Stimulated activated CD4-positive, alpha-beta T cell treated with anti-CD3 and anti-CD28 coated beads, Interleukin-15, amount 100 ng/mL, for 1 hour (primary cell): ENCODE data around the gene TCHP.
"Not testable (repeated sequence)": the region's sequence is repeated elsewhere in the genome, so short reads cannot be mapped to it uniquely, and the experiment has no call there.

ENCODE experiments used
- DNase-seq, 2 donors: peaks; one replicate each; pipeline ENCODE4 v3.0.0-alpha.2; 2020; ENCODE audit warnings: low read depth in 1 of 2, low spot score in 1 of 2

Gene TCHP, protein sequence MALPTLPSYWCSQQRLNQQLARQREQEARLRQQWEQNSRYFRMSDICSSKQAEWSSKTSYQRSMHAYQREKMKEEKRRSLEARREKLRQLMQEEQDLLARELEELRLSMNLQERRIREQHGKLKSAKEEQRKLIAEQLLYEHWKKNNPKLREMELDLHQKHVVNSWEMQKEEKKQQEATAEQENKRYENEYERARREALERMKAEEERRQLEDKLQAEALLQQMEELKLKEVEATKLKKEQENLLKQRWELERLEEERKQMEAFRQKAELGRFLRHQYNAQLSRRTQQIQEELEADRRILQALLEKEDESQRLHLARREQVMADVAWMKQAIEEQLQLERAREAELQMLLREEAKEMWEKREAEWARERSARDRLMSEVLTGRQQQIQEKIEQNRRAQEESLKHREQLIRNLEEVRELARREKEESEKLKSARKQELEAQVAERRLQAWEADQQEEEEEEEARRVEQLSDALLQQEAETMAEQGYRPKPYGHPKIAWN

GRCh38 chr12:109899783-109900751 is at the start of gene TCHP:
TCHP (plus strand) TSS chr12:109900274; CDS start chr12:109903027, 2,753 bp downstream.
- peak; percentile 40 to 58 for DNase-seq

GRCh38 chr12:109850518-109850917 is 49.6 kb upstream of the TCHP start:
- DNase-seq, result not testable (repeated sequence)

GRCh38 chr12:109855377-109855776 is 44.7 kb upstream of the TCHP start:
- DNase-seq, result no peak

DNA sequence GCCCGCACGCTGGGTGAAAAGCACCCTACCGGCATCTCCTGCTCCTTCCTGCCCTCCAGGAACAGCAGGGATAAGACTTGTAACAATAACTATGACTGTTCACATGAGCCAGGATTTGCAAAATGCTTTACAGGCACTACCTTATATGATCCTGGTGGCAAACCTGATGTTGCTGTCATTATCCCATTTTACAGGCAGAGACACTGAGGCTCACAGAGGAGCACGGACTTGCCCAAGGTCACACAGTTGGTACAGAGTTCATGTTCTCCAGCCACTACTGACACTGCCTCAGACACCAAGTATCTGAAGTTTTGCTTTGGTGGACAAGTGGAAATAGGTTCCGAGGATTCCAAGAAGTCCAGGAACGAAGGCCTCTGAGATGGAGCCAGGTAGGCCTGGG is 42.4 kb upstream of the TCHP start:
- DNase-seq, result no peak

DNA sequence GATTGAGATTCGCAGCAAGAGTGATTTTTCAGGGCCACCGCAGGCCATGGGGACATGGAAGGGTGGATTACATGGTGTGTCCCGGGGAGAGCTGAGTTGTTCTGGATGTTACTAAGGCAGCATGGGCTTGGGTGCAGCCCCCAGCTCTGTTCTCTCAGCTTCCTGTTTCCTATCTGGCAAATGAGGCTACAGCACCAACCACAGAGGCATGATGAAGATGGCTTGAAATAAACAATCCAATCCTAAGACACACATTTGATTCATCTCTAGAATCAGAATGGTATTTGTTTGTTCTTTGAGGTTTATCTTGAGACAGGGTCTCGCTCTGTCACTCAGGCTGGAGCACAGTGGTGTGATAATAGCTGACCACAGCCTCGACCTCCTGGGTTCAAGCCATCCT is 41.3 kb upstream of the TCHP start:
- no peak for DNase-seq

DNA sequence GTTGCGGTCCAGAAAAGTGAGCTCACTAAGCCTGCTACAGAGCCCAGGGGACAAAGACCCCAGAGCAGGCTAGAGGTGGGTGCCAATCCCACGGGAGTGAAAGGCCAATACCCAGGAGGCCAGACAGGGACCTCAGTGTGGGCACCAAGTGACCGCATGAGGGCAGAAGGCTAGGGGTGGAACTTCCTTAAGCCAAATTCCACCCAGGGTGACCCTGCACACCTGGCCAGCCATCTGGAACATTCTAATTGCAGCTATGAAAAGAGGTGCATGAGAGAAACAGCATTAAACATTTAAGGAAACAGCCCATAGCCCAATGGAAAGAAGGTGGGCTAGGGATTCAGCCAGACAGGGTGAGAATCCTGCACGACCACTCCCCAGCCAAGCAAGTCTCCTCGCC is 39.1 kb upstream of the TCHP start:
- no peak for DNase-seq

- DNase-seq, result no peak
Measured at GRCh38 chr12:109861689-109862314, 38.3 kb upstream of the TCHP start.

DNA sequence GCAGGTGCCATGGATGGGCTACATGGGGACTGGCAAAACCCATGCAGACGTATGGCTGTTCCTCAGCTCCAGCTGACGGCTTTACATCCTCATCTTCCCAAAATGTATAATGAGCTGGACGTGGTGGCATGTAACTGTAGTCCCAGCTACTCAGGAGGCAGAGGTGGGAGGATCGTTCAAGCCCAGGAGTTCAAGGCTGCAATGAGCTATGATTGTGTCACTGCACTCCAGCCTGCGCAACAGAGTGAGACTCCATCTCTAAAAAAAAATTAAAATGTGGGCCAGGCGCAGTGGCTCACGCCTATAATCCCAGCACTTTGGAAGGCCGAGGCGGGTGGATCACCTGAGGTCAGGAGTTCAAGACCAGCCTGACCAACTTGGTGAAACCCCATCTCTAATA is 37.6 kb upstream of the TCHP start:
- not testable (repeated sequence) for DNase-seq

- no peak for DNase-seq
Measured at GRCh38 chr12:109863847-109864712, 36.0 kb upstream of the TCHP start.

DNA sequence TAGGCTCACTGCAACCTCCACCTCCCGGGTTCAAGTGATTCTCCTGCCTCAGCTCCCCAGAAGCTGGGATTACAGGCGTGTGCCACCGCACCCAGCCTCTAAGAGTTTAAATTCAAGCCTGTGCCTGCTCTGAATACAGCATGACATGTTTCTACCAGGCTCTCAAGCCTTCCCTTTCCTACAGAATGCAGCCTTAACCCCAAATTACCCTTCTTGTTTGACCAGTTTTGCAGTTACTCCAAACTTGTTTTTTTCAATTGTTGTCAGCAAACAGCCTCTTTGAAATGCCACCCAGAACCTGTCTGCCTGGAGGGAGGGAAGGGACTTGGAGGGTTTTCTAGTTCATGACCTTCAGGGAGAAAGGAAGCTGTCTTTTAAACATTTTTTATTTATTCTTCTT is 35.2 kb upstream of the TCHP start:
- no peak for DNase-seq

- no peak for DNase-seq
Measured at GRCh38 chr12:109868182-109869051, 31.7 kb upstream of the TCHP start.

GRCh38 chr12:109870648-109871047 is 29.4 kb upstream of the TCHP start:
- no peak for DNase-seq

GRCh38 chr12:109871668-109872314 is 28.3 kb upstream of the TCHP start:
- no peak for DNase-seq

DNA sequence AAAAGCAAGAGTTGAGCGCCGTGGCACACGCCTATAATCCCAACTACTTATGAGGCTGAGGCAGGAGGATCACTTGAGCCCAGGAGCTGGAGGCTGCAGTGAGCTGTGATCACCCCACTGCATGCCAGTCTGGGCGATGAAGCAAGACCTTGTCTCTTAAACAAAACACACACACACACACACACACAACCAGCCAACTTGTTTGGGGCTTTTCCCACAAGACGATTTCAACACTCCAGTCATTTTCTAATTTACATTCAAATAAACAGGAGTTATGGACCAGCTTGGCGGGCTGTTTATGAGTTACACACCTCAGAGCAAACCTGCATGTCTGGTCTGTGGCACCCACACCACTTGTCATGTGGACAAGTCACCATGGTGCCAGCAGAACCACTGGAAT is 26.4 kb upstream of the TCHP start:
- no peak for DNase-seq

GRCh38 chr12:109875572-109876131 is 24.4 kb upstream of the TCHP start:
- DNase-seq, result no peak

GRCh38 chr12:109876406-109876805 is 23.7 kb upstream of the TCHP start:
- no peak for DNase-seq

DNA sequence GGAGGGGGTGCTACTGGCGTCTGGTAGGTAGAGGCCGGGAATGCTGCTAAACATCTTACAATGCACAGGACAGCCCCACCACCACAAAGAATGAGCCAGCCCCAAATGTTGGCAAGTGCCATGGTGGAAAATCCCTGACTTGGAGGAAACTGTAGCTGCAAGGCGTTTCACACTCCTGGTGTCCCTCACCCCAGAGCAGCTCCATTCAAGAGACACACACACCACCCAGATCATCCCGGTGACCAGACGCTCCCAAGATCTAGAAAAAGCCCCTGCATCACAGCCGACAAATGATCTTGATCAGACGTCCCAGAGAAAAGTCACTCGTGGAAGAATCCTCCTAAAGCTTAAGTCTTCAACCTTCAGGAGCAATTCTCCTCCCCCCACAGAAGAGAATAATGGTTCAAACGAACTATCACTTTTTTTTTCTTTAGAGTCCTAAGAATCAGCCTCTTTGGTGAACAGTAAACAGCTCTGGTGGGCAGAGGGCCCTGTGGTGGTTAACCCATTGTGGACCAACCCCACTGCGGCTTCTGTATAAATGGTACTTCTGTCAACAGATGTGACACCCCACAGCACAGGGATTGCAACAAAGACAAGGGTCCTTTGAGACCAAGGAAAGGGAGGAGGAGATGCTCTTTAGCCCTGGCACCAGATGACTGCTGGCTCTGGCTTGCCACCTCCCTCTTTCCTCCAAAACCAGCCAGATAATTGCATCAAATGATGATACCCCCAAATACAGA is 22.4 kb upstream of the TCHP start:
- no peak for DNase-seq

DNA sequence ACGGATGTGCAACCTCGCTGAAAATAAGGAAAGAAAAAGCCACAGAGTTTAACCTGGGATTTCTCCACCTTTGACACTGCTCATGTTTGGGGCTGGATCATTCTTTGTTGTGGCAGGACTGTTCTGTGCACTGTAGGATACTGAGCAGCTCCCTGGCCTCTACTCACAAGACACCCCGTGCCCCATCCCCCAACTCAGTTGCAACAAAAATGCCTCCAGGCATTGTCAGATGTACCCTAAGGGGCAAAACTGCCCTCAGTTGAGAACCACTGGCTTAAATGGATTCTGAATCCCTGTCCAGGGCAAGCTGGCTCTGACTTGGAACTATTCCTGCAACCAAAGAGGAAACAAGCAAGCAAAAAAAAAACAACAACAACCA is 21.8 kb upstream of the TCHP start:
- no peak for DNase-seq
